Osteocyte (in vitro differentiated cells): Measurements from ENCODE around the gene CCNJ. TPM values are rescaled to one million over a fixed set of nuclear protein-coding genes. Genes with fewer than 3 reads are reported as not detected.
A peak's percentile ranks its signal among the peaks of the same experiment; 100 is the strongest.
"Not testable (repeated sequence)": the region's sequence is repeated elsewhere in the genome, so short reads cannot be mapped to it uniquely, and the experiment has no call there.

Experiments used
- DNase-seq: peaks from one replicate; pipeline ENCODE4 v3.0.0; 2021; ENCODE audit warnings: mixed read lengths; ENCODE audit not compliant: unreplicated experiment; ENCODE audit errors: extremely low spot score
- H3K27ac Mint-ChIP-seq: one replicate; pipeline ENCODE4 v1.8.0; 2021; ENCODE audit warnings: mild to moderate bottlenecking, mixed read lengths; ENCODE audit not compliant: unreplicated experiment
- H3K27me3 Mint-ChIP-seq: one replicate; pipeline ENCODE4 v1.8.0; 2021; ENCODE audit warnings: mixed read lengths; ENCODE audit not compliant: unreplicated experiment
- H3K36me3 Mint-ChIP-seq: one replicate; pipeline ENCODE4 v1.8.0; 2021; ENCODE audit warnings: mixed read lengths; ENCODE audit not compliant: unreplicated experiment
- H3K4me1 Mint-ChIP-seq: one replicate; pipeline ENCODE4 v1.8.0; 2021; ENCODE audit warnings: mixed read lengths; ENCODE audit not compliant: unreplicated experiment
- H3K4me3 Mint-ChIP-seq: one replicate; pipeline ENCODE4 v1.8.0; 2021; ENCODE audit warnings: mild to moderate bottlenecking, moderate library complexity, mixed read lengths; ENCODE audit not compliant: unreplicated experiment
- H3K9me3 Mint-ChIP-seq: one replicate; pipeline ENCODE4 v1.8.0; 2021; ENCODE audit warnings: mixed read lengths; ENCODE audit not compliant: unreplicated experiment
- CTCF ChIP-seq: fragments of 200-600 bp; sonication (generic); IDR thresholded peaks from 2 replicates; pipeline ENCODE4 v1.5.0; 2021; ENCODE audit warnings: antibody characterized with exemption, mild to moderate bottlenecking, moderate library complexity
- long read RNA-seq: library from polyadenylated mRNA; unstranded; transcript quantifications from one replicate; pipeline ENCODE4 v2.0.0, GENCODE V29; 2021
- total RNA-seq: library from RNA; stranded (reverse); gene quantifications from 2 replicates; pipeline ENCODE4 v1.2.1, GENCODE V29; 2021

CCNJ gene
- 6.9 and 9.6 TPM in 2 replicates for total RNA-seq
- long read RNA-seq, partial matches to known transcripts, result 3 of 4 reads
- long read RNA-seq, other reads (novel, unspliced or antisense), result 1 of 4 reads

- peak; percentile 96 for DNase-seq
- Mint-ChIP-seq H3K9me3 (no peaks in the 10 kb centered on the region), H3K4me1 (peaks cover 22% of the 10 kb centered on the region), H3K36me3 (peaks cover 8% of the 10 kb centered on the region), H3K27me3 (peaks cover 8% of the 10 kb centered on the region), H3K27ac (peak within 1 kb of the TSS; percentile 93), H3K4me3 (peak within 1 kb of the TSS; percentile 94)
- peak; percentile 30 for TF ChIP-seq CTCF
Measured at GRCh38 chr10:96043033-96043892, at the start of gene CCNJ. Gene CCNJ, plus strand, starts transcription at chr10:96043583. Its CDS starts 811 bp downstream, at chr10:96044394.

GRCh38 chr10:95994376-95994775 is 49.0 kb upstream of the CCNJ start:
- not testable (repeated sequence) for H3K9me3 Mint-ChIP-seq, H3K4me1 Mint-ChIP-seq, H3K4me3 Mint-ChIP-seq, H3K27ac Mint-ChIP-seq, H3K36me3 Mint-ChIP-seq, DNase-seq
- H3K27me3 Mint-ChIP-seq, result peaks cover 14% of the 10 kb centered on the region

- no peaks in the 10 kb centered on the region for H3K36me3 Mint-ChIP-seq
- no peak for TF ChIP-seq CTCF
- no peak overlapping the region for H3K4me3 Mint-ChIP-seq
- H3K27me3 Mint-ChIP-seq, result peaks cover 2% of the 10 kb centered on the region
- no peaks in the 10 kb centered on the region for H3K9me3 Mint-ChIP-seq
- H3K4me1 Mint-ChIP-seq, result no peaks in the 10 kb centered on the region
- no peak for DNase-seq
- no peak overlapping the region for H3K27ac Mint-ChIP-seq
Measured at GRCh38 chr10:95998255-95998784, 45.1 kb upstream of the CCNJ start.

- no peaks in the 10 kb centered on the region for H3K9me3 Mint-ChIP-seq
- no peaks in the 10 kb centered on the region for H3K36me3 Mint-ChIP-seq
- peaks cover 44% of the 10 kb centered on the region for H3K27me3 Mint-ChIP-seq
- no peak overlapping the region for H3K27ac Mint-ChIP-seq
- H3K4me3 Mint-ChIP-seq, result no peak overlapping the region
- DNase-seq, result no peak
- no peak for TF ChIP-seq CTCF
- H3K4me1 Mint-ChIP-seq, result no peaks in the 10 kb centered on the region
Measured at GRCh38 chr10:96013956-96014355, 29.4 kb upstream of the CCNJ start.

GRCh38 chr10:96014473-96015102 is 28.8 kb upstream of the CCNJ start:
- no peak for DNase-seq
- H3K4me1 Mint-ChIP-seq, result no peaks in the 10 kb centered on the region
- no peak overlapping the region for H3K4me3 Mint-ChIP-seq
- peaks cover 41% of the 10 kb centered on the region for H3K27me3 Mint-ChIP-seq
- TF ChIP-seq CTCF, result no peak
- H3K36me3 Mint-ChIP-seq, result no peaks in the 10 kb centered on the region
- no peak overlapping the region for H3K27ac Mint-ChIP-seq
- H3K9me3 Mint-ChIP-seq, result no peaks in the 10 kb centered on the region
